GM12892 (cell line): Measurements from ENCODE around the gene SCUBE2.

ENCODE experiments used
- POLR2A ChIP-seq: IDR thresholded peaks from 2 replicates; pipeline ENCODE4 v1.6.1; 2011; ENCODE audit warnings: low read depth, low read length, control low read depth
- POLR2AphosphoS5 ChIP-seq: IDR thresholded peaks from 2 replicates; pipeline ENCODE4 v1.6.1; 2011; ENCODE audit warnings: low read depth, low read length, control low read depth
- TAF1 ChIP-seq: IDR thresholded peaks from 2 replicates; pipeline ENCODE4 v1.6.1; 2011; ENCODE audit warnings: low read depth, mild to moderate bottlenecking, control low read depth, low read length, borderline replicate concordance

GRCh38 chr11:9020916-9021315 is 70.5 kb downstream of the SCUBE2 start:
- TF ChIP-seq POLR2A (no peak), TAF1 (no peak), POLR2AphosphoS5 (no peak)
